ENCODE results near the gene HSPA4. TPM values are rescaled to one million over a fixed set of nuclear protein-coding genes. Genes with fewer than 3 reads are reported as not detected.
A peak's percentile ranks its signal among the peaks of the same experiment; 100 is the strongest.

HSPA4 gene
- total and polyA plus RNA-seq, 2 donors (not counting 1 experiment from before 2014, with no cell fraction given): 18.1 to 95.0 TPM

- Histone ChIP-seq H3K36me3 (replicated peaks in 1 of 2; ENCODE audit: control extremely low read depth in 1 of 2, control insufficient read depth in 1 of 2, extremely low read depth in 1 of 2, insufficient read depth in 2 of 2, low read length in 1 of 2) (no peaks in the 10 kb centered on the region), H3K27me3 (replicated peaks in 1 of 4; ENCODE audit: control extremely low read depth in 1 of 4, control insufficient read depth in 3 of 4, insufficient read depth in 4 of 4, low read length in 3 of 4) (no peaks in the 10 kb centered on the region), H3K79me2 (ENCODE audit: control insufficient read depth, insufficient read depth, low read length) (peaks cover 37% of the 10 kb centered on the region), H4K20me1 (ENCODE audit: control insufficient read depth, insufficient read depth, low read length, poor library complexity, severe bottlenecking) (peaks cover 8% of the 10 kb centered on the region), H3K4me1 (ENCODE audit: control insufficient read depth in 2 of 2, insufficient read depth in 2 of 2, low read length in 2 of 2) (peaks cover 28 to 41% of the 10 kb centered on the region in 2 donors), H3K27ac (ENCODE audit: low read length in 2 of 2) (peak overlapping the region; percentile 22 to 99), H3K4me2 (replicated peaks; ENCODE audit: low read depth, low read length, poor library complexity, severe bottlenecking) (no peak overlapping the region), H3K9ac (ENCODE audit: low read length) (no peak overlapping the region), H3K9me3 (ENCODE audit: control extremely low read depth in 1 of 3, control insufficient read depth in 2 of 3, insufficient read depth in 1 of 3, low read length in 2 of 3) (no peaks in the 10 kb centered on the region), H2AFZ (ENCODE audit: insufficient read depth, low read depth, low read length, poor library complexity, severe bottlenecking) (no peak overlapping the region), H3K4me3 (ENCODE audit: control extremely low read depth in 1 of 5, extremely low read depth in 1 of 5, insufficient read depth in 1 of 5, low read depth in 2 of 5, low read length in 4 of 5) (no peak overlapping the region)
- Mint-ChIP-seq H3K9me3 (ENCODE audit: insufficient read depth) (no peaks in the 10 kb centered on the region), H3K4me3 (peak overlapping the region; percentile 44), H3K27me3 (no peaks in the 10 kb centered on the region), H3K4me1 (peaks cover 53% of the 10 kb centered on the region), H3K27ac (peak overlapping the region; percentile 75)
- DNase-seq (no peak), ATAC-seq (ENCODE audit: low read depth) (no peak)
- TF ChIP-seq EZH2 (IDR thresholded peaks at IDR 0.05; ENCODE audit: borderline replicate concordance, insufficient read depth, low read depth, low read length, poor library complexity, severe bottlenecking) (no peak), CTCF (IDR thresholded peaks at IDR 0.05) (no peak)
- WGBS (ENCODE audit: insufficient coverage): 100% methylated on average over 4 of the region's 6 CpGs
- ChIA-PET CTCF (interaction anchor here (0.7 kb wide), 1 partner anchor 16 kb away, joined by 4 read pairs; no protein-coding TSS in a partner anchor), POLR2A (interaction anchor here (4.0 kb wide), 1 partner anchor 17 kb away, joined by 83 read pairs; no protein-coding TSS in a partner anchor)
- intact Hi-C loops (cut with micrococcal nuclease): no loop called here
Observed at GRCh38 chr5:133048993-133049725, 2.7 kb upstream of the HSPA4 start.

GRCh38 chr5:133049726-133050048, 2.1 kb upstream of the HSPA4 start:
- CTCF ChIA-PET: no interaction called here
- Histone ChIP-seq H3K4me1 (ENCODE audit: control insufficient read depth in 2 of 2, insufficient read depth in 2 of 2, low read length in 2 of 2) (peaks cover 32 to 43% of the 10 kb centered on the region in 2 donors), H3K27me3 (replicated peaks in 1 of 4; ENCODE audit: control extremely low read depth in 1 of 4, control insufficient read depth in 3 of 4, insufficient read depth in 4 of 4, low read length in 3 of 4) (no peaks in the 10 kb centered on the region), H3K27ac (ENCODE audit: low read length in 2 of 2) (peak overlapping the region; percentile 22 to 99), H3K4me2 (replicated peaks; ENCODE audit: low read depth, low read length, poor library complexity, severe bottlenecking) (no peak overlapping the region), H4K20me1 (ENCODE audit: control insufficient read depth, insufficient read depth, low read length, poor library complexity, severe bottlenecking) (peaks cover 14% of the 10 kb centered on the region), H2AFZ (ENCODE audit: insufficient read depth, low read depth, low read length, poor library complexity, severe bottlenecking) (no peak overlapping the region), H3K4me3 (ENCODE audit: control extremely low read depth in 1 of 5, extremely low read depth in 1 of 5, insufficient read depth in 1 of 5, low read depth in 2 of 5, low read length in 4 of 5) (no peak overlapping the region), H3K9me3 (ENCODE audit: control extremely low read depth in 1 of 3, control insufficient read depth in 2 of 3, insufficient read depth in 1 of 3, low read length in 2 of 3) (no peaks in the 10 kb centered on the region), H3K79me2 (ENCODE audit: control insufficient read depth, insufficient read depth, low read length) (peaks cover 42% of the 10 kb centered on the region), H3K36me3 (replicated peaks in 1 of 2; ENCODE audit: control extremely low read depth in 1 of 2, control insufficient read depth in 1 of 2, extremely low read depth in 1 of 2, insufficient read depth in 2 of 2, low read length in 1 of 2) (no peaks in the 10 kb centered on the region), H3K9ac (ENCODE audit: low read length) (no peak overlapping the region)
- ATAC-seq (ENCODE audit: low read depth) (no peak), DNase-seq (no peak)
- intact Hi-C loops (cut with micrococcal nuclease): loop anchor here (5.0 kb wide), 2 partner anchors 32 to 492 kb away; partner anchors contain the start of gene RAD50
- no peaks in the 10 kb centered on the region for H3K9me3 Mint-ChIP-seq (ENCODE audit: insufficient read depth)
- peaks cover 56% of the 10 kb centered on the region for H3K4me1 Mint-ChIP-seq
- WGBS (ENCODE audit: insufficient coverage): no CpG with 5 or more reads among the region's 1 CpG
- peak overlapping the region; percentile 44 for H3K4me3 Mint-ChIP-seq
- POLR2A ChIA-PET: interaction anchor here (4.0 kb wide), 1 partner anchor 17 kb away, joined by 83 read pairs; no protein-coding TSS in a partner anchor
- TF ChIP-seq CTCF (IDR thresholded peaks at IDR 0.05) (no peak), EZH2 (IDR thresholded peaks at IDR 0.05; ENCODE audit: borderline replicate concordance, insufficient read depth, low read depth, low read length, poor library complexity, severe bottlenecking) (no peak)
- no peaks in the 10 kb centered on the region for H3K27me3 Mint-ChIP-seq
- peak overlapping the region; percentile 67 for H3K27ac Mint-ChIP-seq

Data from B cell (primary cell).